GM12872 (cell line): Measurements from ENCODE around the gene PGAM2.

Source experiments
- TF ChIP-seq, protein P1 (sequence below): IDR thresholded peaks from 3 replicates; pipeline ENCODE4 v1.5.1; 2011; ENCODE audit warnings: low read depth, mild to moderate bottlenecking, low read length, moderate library complexity; ENCODE audit not compliant: insufficient read depth

The PGAM2 gene

DNA sequence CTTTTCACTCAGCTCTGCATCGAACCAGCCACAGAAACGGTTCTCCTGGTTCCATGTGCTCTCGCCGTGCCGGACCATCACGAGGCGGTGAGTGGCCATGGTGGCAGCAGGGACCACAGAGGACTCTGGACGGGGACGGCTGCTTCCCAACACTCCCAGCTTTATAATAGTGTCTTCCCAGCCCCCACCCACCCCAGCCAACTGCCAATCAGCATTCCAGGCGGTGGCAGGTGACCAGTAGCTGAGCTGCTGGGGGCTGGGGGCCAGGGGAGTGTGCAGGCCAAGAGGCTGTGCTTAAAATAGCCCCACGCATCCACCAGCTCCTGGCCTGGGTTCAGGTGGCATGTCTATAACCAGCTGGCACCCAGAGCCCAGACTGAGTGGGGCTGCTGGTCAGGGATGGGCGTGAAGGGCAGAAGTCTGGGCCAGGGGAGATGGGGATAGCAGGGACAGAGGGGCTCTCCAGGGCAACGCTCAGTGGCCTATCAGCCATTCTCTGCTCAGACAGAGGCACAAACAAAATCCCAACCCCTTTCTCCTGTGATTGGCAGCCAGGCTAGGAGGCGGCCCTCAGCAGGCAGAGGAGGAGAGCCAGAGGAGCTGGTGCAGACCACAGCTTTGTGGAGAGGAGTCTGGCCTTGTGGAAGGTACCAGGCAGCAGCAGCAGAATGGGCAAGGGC, at the start of gene PGAM2:
Gene PGAM2 (minus strand): TSS at position 137 of the 680 bp plus-strand sequence. CDS start 38 bp downstream, at position 99.
- TF ChIP-seq, protein P1, sequence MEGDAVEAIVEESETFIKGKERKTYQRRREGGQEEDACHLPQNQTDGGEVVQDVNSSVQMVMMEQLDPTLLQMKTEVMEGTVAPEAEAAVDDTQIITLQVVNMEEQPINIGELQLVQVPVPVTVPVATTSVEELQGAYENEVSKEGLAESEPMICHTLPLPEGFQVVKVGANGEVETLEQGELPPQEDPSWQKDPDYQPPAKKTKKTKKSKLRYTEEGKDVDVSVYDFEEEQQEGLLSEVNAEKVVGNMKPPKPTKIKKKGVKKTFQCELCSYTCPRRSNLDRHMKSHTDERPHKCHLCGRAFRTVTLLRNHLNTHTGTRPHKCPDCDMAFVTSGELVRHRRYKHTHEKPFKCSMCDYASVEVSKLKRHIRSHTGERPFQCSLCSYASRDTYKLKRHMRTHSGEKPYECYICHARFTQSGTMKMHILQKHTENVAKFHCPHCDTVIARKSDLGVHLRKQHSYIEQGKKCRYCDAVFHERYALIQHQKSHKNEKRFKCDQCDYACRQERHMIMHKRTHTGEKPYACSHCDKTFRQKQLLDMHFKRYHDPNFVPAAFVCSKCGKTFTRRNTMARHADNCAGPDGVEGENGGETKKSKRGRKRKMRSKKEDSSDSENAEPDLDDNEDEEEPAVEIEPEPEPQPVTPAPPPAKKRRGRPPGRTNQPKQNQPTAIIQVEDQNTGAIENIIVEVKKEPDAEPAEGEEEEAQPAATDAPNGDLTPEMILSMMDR, result no peak

DNA sequence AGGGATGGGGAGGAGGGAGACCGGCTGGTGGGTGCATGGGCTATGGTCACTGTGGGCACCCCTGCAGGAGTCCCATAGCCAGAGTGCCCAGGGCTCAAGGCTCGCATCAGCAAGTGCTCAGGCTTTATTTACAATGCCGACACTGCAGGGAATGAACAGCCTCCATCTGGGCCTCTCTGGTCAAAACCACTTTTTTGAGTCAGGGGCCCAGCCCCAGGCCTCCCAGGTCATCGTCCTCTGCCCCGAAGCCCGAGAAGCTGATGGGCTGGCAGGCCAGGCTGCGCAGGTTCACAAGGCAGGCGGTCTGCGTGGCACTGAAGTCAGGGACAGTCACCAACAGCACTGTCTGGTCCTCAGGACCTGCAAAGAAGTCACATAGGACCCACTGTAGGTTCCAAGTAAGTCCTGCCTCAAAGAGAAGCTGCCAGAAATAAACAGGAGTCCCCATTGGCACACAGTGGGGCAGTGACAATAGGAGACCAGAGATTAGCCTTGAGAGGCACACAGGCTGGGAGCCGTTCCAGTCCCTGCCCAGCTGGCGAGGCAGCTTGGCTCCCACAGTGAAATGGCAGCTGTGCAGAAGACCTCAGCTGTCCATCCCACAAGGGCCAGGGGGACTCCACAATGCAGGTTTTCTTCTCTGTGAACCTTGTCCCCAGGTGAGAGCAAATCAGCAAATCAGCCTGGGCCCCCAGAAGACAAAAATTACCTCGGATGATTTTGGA, 49.4 kb upstream of the PGAM2 start:
- TF ChIP-seq, protein P1, result no peak

DNA sequence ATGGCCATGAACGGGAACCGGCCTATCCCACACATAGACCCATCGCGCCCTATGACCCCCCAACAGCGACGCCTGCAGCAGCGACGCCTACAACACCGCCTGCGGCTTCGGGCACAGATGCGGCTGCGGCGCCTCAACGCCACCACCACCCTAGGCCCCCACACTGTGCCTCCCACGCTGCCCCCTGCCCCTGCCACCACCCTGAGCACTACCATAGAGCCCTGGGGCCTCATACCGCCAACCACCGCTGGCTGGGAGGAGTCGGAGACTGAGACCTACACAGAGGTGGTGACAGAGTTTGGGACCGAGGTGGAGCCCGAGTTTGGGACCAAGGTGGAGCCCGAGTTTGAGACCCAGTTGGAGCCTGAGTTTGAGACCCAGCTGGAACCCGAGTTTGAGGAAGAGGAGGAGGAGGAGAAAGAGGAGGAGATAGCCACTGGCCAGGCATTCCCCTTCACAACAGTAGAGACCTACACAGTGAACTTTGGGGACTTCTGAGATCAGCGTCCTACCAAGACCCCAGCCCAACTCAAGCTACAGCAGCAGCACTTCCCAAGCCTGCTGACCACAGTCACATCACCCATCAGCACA, 48.5 kb upstream of the PGAM2 start:
- TF ChIP-seq, protein P1, result no peak

DNA sequence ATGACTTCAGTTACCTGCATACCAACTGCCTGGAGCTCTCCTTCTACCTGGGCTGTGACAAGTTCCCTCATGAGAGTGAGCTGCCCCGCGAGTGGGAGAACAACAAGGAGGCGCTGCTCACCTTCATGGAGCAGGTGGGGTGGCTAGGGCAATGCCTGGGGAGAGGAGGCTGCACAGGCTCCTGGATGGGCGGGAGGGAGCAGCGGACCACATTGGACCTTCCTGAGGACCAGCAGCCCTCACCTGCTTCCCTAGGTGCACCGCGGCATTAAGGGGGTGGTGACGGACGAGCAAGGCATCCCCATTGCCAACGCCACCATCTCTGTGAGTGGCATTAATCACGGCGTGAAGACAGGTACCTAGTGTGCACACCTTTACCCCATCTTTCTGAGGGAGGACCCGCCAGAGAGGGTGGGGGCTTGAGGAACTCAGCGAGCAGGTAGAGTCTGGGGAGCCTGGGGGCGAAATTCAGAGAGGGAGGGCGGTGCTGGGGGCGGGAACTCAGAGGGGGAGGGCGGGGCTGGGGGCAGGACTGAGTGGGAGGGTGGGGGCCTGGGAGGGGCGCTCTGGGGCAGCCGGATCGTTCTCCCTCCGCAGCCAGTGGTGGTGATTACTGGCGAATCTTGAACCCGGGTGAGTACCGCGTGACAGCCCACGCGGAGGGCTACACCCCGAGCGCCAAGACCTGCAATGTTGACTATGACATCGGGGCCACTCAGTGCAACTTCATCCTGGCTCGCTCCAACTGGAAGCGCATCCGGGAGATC, 47.8 kb upstream of the PGAM2 start:
- TF ChIP-seq, protein P1, result no peak

DNA sequence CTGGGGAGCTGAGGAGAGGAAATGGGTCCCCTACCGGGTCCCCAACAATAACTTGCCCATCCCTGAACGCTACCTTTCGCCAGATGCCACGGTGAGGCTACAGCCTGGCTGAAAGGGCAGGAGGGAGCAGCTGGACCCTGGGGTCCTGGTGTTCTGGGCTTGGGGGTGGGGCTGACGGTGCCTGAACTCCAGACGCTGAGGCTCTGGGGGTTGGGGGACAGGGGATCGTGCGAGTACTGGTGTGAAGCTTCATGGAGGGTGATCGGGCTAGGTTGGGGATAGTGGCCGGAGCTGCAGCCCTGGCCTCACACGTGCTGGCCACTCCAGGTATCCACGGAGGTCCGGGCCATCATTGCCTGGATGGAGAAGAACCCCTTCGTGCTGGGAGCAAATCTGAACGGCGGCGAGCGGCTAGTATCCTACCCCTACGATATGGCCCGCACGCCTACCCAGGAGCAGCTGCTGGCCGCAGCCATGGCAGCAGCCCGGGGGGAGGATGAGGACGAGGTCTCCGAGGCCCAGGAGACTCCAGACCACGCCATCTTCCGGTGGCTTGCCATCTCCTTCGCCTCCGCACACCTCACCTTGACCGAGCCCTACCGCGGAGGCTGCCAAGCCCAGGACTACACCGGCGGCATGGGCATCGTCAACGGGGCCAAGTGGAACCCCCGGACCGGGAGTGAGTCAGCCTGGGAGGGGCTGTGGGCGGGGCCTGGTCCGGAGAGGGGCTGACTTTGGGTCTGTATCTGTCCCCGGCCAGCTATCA, 47.0 kb upstream of the PGAM2 start:
- TF ChIP-seq, protein P1, result no peak

DNA sequence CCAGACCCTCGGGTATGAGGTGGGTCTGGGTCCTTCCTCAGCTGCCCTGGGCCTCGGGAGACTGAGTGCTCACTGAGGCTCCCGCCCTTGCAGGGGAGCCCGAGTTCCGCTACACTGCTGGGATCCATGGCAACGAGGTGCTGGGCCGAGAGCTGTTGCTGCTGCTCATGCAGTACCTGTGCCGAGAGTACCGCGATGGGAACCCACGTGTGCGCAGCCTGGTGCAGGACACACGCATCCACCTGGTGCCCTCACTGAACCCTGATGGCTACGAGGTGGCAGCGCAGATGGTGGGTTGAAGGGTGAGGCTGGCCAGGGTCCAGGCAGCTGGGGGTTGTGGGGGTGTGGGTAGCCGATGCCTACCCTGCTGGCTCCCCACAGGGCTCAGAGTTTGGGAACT, 46.4 kb upstream of the PGAM2 start:
- TF ChIP-seq, protein P1, result no peak
